BJ (cell line): ENCODE data around the gene MUC21. TPM values are rescaled to one million over a fixed set of nuclear protein-coding genes. Genes with fewer than 3 reads are reported as not detected.

Experiments
- CTCF ChIA-PET: fragments of 350-600 bp; formaldehyde crosslinking; extraction: SDS; loops from one replicate; lab custom pipeline; 2021; ENCODE audit warnings: antibody characterized with exemption, inconsistent platforms; lab: Yijun Ruan, JAX
- POLR2A ChIA-PET: fragments of 300-600 bp; sonication (Branson Sonifier 250); formaldehyde crosslinking; extraction: SDS; loops from one replicate; lab custom pipeline; 2021; ENCODE audit warnings: antibody characterized with exemption; lab: Charles Lee
- DNase-seq: peaks from one replicate; pipeline ENCODE4 v3.0.0-alpha.2; 2011; ENCODE audit warnings: low read depth
- H3K27me3 ChIP-seq: 2 replicates; pipeline ENCODE4 v1.6.0; 2011; ENCODE audit warnings: low read length; ENCODE audit not compliant: control insufficient read depth, insufficient read depth
- H3K36me3 ChIP-seq: 2 replicates; pipeline ENCODE4 v1.5.1; 2011; ENCODE audit warnings: low read length; ENCODE audit not compliant: control insufficient read depth, insufficient read depth
- H3K4me3 ChIP-seq: 2 replicates; pipeline ENCODE4 v1.5.1; 2011; ENCODE audit warnings: low read depth, mild to moderate bottlenecking, control low read depth, low read length
- polyA plus RNA-seq: library from polyadenylated mRNA; depleted of rRNA; stranded (reverse); fragments of >200 nt; gene quantifications from 2 replicates; pipeline ENCODE4 v1.2.3, GENCODE V29; 2011
- TF ChIP-seq, protein P1 (sequence below): IDR thresholded peaks from 2 replicates; pipeline ENCODE4 v1.5.1; 2011; ENCODE audit warnings: low read depth, mild to moderate bottlenecking, control low read depth, inconsistent platforms, low read length, moderate library complexity; ENCODE audit not compliant: insufficient read depth

Gene MUC21
- polyA plus RNA-seq, 1 experiment: not detected

DNA sequence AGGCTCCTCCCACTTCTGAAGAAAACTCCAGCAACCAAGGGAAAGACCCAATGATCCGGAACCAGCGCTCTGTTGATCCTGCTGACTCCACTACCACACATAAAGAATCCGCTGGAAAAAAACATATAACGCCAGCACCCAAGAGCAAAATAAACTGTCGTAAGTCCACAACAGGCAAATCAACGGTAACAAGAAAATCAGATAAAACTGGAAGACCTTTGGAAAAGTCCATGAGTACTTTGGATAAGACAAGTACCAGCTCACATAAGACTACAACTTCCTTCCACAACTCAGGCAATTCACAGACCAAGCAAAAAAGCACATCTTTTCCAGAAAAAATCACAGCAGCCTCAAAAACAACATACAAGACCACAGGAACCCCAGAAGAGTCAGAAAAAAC, 34.7 kb upstream of the MUC21 start:
- Histone ChIP-seq H3K36me3 (no peaks in the 10 kb centered on the region), H3K27me3 (peaks cover 20% of the 10 kb centered on the region), H3K4me3 (no peak overlapping the region)
- POLR2A ChIA-PET: no interaction called here
- CTCF ChIA-PET: interaction anchor here (0.6 to 0.7 kb wide), 2 partner anchors 12 to 16 kb away, joined by 3 read pairs; no protein-coding TSS in a partner anchor
- TF ChIP-seq, protein P1, sequence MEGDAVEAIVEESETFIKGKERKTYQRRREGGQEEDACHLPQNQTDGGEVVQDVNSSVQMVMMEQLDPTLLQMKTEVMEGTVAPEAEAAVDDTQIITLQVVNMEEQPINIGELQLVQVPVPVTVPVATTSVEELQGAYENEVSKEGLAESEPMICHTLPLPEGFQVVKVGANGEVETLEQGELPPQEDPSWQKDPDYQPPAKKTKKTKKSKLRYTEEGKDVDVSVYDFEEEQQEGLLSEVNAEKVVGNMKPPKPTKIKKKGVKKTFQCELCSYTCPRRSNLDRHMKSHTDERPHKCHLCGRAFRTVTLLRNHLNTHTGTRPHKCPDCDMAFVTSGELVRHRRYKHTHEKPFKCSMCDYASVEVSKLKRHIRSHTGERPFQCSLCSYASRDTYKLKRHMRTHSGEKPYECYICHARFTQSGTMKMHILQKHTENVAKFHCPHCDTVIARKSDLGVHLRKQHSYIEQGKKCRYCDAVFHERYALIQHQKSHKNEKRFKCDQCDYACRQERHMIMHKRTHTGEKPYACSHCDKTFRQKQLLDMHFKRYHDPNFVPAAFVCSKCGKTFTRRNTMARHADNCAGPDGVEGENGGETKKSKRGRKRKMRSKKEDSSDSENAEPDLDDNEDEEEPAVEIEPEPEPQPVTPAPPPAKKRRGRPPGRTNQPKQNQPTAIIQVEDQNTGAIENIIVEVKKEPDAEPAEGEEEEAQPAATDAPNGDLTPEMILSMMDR: no peak
- DNase-seq: no peak

DNA sequence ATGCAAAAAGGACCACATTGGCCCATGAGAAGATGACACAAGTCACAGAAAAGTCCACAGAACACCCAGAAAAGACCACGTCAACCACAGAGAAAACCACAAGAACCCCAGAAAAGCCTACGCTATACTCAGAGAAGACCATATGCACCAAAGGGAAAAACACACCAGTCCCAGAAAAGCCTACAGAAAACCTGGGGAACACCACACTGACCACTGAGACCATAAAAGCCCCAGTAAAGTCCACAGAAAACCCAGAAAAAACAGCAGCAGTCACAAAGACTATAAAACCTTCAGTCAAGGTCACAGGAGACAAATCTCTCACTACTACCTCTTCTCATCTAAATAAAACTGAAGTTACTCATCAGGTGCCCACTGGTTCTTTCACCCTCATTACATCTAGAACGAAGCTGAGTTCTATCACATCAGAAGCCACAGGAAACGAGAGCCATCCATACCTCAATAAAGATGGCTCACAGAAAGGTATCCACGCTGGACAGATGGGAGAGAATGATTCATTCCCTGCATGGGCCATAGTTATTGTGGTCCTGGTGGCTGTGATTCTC, 31.5 kb upstream of the MUC21 start:
- POLR2A ChIA-PET: no interaction called here
- no peak for DNase-seq
- TF ChIP-seq, protein P1: no peak
- H3K27me3 ChIP-seq: peaks cover 34% of the 10 kb centered on the region
- CTCF ChIA-PET: no interaction called here
- no peak overlapping the region for H3K4me3 ChIP-seq
- H3K36me3 ChIP-seq: no peaks in the 10 kb centered on the region

GRCh38 chr6:30954631-30955366, 28.7 kb upstream of the MUC21 start:
- Histone ChIP-seq H3K27me3 (peaks cover 36% of the 10 kb centered on the region), H3K4me3 (no peak overlapping the region), H3K36me3 (no peaks in the 10 kb centered on the region)
- ChIA-PET POLR2A (no interaction called here), CTCF (interaction anchor here (1.1 to 3.3 kb wide), 3 partner anchors 13 to 133 kb away, joined by 4 to 11 read pairs (median 7); no protein-coding TSS in a partner anchor)
- DNase-seq: no peak
- TF ChIP-seq, protein P1: no peak

GRCh38 chr6:30955367-30956042, 28.0 kb upstream of the MUC21 start:
- no peak for DNase-seq
- ChIA-PET POLR2A (no interaction called here), CTCF (interaction anchor here (0.8 to 3.3 kb wide), 4 partner anchors 12 to 132 kb away, joined by 4 to 11 read pairs (median 6); no protein-coding TSS in a partner anchor)
- TF ChIP-seq, protein P1: no peak
- Histone ChIP-seq H3K36me3 (no peaks in the 10 kb centered on the region), H3K27me3 (peaks cover 36% of the 10 kb centered on the region), H3K4me3 (peak overlapping the region; percentile 37)

DNA sequence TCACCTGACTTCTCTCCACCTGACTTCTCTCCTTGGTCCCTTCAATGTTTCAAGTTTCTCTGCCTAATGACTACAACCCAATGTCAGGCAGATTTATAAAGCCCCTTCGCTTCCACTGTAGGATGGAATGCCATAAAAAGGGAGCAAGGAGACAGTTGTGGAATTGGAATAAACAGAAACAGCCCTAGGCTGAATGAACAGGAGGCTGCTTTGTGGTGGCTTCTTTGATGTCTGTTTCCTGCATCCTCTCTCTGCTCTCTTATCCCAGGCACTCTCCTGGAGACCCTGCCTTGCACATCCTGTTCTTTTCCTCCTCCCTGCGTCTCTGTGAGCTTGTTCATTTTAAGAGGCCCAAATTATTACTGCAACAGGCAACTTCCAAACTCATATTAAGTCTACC, 25.8 kb upstream of the MUC21 start:
- POLR2A ChIA-PET: no interaction called here

More for the DNA sequence above, 25.8 kb upstream of the MUC21 start:
- CTCF ChIA-PET: no interaction called here
- TF ChIP-seq, protein P1: no peak
- no peaks in the 10 kb centered on the region for H3K36me3 ChIP-seq
- H3K27me3 ChIP-seq: peaks cover 32% of the 10 kb centered on the region
- DNase-seq: no peak
- no peak overlapping the region for H3K4me3 ChIP-seq
